Cortex of kidney (tissue), 1 donor: ENCODE results near the gene SGSM1.

Experiments used
- DNase-seq: peaks from one replicate; lab custom pipeline; 2025; lab: John Stamatoyannopoulos, UW

The SGSM1 gene

GRCh38 chr22:24807284-24807950 lies 1.4 kb downstream of the SGSM1 start:
- DNase-seq, result no peak

DNA sequence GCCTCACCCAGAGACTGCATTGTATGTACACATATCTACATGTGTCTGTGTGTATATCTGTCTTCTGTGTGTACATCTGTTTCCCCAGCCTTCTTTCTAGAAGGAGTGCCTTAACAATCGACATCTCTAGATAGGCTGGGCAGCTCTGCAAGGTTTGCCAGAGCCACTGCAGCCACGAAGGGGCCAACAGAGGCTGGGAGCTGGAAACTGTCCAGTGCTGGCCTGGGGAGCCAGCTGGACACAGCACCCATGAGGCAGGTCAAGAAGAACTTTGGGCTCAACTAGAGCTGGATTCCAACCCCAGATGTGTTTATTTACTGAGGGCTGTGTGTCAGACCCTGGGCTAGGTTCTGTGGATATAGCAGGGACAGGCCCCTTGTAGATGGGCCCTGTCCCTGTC lies 3.3 kb downstream of the SGSM1 start:
- DNase-seq, result no peak

DNA sequence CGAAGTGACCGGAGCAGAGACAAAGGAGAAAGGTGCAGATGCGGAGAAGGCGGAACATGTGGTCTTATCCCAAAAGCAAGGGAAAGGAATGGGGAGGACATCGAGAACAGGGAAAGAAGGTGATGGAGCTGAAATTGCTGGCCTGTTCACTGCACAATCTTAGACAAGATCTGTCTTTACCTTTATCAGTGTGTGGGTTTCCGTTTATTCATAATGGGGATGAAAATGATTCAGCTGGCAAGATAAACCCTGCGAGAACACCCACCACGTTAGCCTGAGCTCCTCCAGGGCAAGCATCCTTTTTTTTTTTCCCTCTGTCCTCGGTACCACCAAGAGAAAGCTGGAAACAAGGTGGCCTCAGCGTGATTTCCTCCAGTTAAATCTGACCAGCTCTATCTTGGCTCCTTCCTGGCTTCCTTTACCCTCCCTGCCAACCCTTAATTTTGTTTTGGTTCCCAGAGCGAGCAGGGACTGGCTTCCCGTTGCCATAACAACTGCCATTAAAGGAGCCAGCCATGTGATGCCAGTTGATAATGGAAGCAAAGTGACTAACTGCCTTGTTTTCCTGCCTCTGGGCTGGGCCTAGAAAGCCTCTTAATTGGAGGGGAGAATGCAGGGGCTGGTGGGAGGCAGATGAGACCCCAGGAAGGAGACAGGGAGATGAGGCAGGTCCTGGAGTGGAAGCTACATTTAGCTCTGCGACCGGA lies 4.2 kb downstream of the SGSM1 start:
- DNase-seq, result no peak

GRCh38 chr22:24812950-24813775 lies 7.2 kb downstream of the SGSM1 start:
- DNase-seq, result no peak

DNA sequence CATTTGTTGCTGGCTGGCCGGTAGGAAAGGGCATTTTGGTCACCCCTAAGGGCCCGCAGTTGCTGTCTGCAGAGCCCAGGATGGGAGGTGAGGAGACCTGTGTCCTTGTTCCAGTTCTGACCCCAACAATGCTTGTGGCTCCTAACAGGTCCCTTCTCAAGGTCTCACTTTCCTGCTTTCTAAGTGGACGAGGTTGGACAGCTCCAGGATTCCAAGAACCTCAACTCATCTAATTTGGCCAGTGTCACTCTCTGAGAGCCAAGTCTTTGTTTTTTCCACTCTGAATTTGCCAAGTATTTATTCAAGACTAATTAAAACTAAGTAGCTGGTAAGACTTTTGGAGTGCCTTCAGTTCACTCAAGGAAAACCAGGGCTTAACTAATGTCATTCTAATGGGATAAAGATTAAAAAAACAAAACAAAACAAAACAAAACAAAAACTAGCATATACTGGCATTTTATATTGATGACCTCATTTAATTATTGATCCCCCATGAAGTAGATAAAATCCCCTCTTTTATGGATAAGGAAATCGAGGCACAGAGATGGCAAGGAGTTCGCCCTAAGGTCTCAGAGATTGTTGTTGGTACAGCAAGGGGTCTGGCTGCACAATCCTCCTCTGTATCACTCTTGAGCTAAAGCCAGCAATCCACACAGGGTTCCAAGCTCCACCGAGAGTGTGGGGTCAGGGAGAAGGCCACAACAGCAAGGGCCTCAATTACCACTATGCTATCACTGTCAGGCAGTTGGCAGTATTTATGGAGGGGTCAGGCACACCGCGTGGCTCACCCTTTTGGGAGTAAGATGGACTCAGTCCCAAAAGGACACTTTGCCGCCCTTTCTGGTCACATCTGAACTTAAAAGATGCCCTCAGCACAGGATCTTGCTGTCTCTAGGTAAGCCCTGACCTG lies 8.1 kb downstream of the SGSM1 start:
- no peak for DNase-seq

DNA sequence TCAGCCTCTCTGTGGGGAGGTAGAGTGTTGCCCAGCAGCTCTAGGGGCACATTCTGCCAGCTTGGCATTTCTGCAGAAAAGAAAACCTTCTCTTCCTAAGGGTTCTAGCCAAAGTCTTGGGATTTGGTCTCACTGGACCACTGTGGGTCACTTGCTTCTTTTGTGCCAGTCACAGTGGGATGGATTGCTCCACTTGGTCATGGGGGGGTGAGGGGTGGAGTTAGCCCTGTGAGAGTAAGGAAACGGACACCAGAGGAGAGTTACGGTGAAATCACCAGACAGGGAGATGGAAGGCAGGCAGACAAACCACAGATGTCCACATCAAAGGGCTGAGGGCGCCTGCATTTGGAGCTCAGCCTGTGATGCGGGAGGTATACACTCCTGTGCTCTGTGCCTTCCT lies 10.8 kb downstream of the SGSM1 start:
- no peak for DNase-seq

- DNase-seq, result no peak
Measured at GRCh38 chr22:24819487-24819886, 13.5 kb downstream of the SGSM1 start.

- DNase-seq, result no peak
Measured at GRCh38 chr22:24819911-24820461, 14.0 kb downstream of the SGSM1 start.

GRCh38 chr22:24822471-24822870 lies 16.5 kb downstream of the SGSM1 start:
- no peak for DNase-seq

DNA sequence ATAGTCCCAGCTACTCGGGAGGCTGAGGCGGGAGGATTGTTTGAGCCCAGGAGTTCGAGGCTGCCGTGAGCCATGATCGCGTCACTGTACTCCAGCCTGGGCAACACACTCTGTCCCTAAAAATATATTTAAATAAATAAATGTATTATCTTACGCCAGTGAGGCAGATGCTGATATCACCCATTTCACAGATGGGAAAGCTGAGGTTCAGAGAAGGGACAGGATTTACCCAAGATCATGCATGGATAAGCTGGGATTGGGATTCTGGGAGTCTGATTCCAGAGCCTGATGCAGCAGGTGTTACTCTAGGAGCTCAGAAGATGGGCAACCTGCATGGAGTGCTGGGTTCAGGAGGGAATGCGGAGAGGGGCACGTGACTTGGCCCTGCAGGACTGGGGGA lies 17.8 kb downstream of the SGSM1 start:
- no peak for DNase-seq

DNA sequence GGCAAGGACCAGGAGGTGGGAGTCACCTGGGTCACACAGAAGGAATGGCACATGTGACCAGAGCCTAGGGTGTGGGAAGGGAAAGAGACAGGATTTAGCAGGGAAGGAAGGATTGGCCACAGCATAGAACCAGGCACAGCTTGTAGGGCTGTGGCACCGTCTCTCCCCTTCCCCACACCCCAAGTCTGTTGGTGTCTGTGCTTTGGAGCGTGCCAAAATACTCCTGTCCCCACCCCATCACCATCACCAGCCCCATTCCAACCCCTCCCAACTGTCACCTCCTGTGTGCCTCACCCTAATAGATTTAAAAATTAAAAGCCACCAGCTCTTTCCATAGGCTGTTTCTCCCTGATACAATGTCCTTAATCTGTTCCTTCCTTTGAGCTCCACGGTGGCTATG lies 18.2 kb downstream of the SGSM1 start:
- DNase-seq, result no peak

- DNase-seq, result no peak
Measured at GRCh38 chr22:24824915-24825314, 18.9 kb downstream of the SGSM1 start.

- no peak for DNase-seq
Measured at GRCh38 chr22:24826710-24827285, 20.8 kb downstream of the SGSM1 start.

GRCh38 chr22:24827296-24827695 lies 21.3 kb downstream of the SGSM1 start:
- DNase-seq, result no peak

DNA sequence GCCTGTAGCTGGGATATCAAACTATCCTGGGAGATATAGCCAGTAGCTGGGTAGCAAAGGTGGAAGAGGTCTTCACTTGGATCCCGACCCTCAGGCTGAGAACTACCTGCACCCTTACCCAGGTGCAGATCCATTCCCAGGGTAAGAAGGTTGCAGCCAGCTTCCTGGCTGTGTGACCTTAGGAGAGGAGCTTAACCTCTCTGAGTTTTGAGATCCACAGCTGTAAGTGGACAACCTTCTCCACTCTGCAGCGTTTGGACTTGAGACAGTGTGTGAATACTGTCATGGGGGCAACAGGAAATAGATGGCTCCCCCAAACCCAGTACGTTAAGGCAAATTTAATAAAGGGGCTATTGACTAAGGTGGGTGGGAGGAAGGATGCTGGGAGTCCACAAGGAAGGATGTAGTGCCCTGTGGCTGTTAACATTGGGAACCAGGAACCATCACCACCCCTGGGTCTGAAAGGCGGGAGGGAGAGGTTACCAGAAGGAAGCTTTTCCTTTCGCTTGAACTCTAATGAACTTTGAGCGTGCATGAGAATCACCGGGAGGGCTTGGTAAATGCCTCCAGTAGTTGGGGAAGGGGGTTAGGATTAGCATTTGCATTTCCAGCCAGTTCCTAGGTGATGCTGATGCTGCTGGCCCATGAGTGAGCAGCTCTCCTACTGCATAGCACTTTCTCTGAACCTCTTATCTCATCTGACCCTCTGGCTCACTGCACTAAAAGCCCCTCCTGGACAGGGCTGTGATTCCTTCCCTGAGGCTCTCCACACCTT lies 24.4 kb downstream of the SGSM1 start:
- no peak for DNase-seq

DNA sequence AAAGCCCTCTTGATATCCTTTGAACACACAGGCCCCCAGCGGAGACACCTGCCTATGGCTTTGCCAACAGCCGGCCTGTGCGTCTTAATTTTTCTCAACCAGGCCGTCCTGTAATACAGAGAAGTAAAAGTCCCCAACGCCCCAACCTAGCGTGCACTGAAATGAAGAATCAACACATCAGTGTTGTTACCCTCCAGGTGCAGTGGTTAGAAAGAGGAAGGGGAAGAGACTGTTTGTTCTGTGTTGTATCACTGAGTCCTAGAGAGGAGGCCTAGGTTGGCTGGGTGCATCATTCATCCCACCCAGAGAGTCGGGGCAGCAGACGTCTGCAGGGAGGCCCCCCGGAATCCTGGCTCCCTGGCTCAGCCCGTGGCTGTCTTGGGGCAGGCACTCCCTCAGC lies 25.7 kb downstream of the SGSM1 start:
- no peak for DNase-seq

GRCh38 chr22:24833881-24834495 lies 28.0 kb downstream of the SGSM1 start:
- DNase-seq, result no peak

DNA sequence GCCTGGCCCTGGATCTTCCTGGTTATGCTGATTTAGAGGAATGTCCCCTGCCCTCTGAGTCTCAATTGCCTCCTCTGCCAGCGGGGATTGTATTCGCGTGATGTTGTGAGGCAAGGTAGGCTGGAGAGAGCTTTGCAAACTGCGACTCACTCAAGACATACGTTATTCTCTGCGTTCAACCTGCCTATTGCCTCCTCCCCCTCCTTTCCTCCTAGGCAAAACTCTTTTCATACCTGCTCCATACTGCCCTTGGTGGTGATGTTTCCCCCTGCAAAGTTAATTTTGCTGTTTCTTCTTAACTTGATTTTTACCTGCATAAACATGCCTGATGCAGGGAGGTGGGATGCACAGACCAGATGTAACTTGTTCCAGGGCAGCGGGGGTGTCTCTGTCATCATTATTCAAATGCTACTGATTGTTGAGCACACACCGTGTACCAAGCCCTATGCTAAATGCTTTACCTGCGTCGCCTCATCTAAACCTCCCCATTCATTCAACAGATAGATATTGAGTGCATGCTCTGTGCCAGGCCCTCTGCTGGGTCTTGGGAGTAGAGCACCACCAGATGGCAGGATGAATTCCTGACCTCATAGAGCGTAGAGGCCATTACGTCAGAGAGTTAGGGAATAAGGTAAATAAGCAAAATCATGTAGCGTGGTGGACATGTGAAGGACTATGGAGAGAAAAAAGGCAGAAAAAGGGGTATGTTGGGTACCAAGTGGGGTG lies 29.0 kb downstream of the SGSM1 start:
- DNase-seq, result no peak

DNA sequence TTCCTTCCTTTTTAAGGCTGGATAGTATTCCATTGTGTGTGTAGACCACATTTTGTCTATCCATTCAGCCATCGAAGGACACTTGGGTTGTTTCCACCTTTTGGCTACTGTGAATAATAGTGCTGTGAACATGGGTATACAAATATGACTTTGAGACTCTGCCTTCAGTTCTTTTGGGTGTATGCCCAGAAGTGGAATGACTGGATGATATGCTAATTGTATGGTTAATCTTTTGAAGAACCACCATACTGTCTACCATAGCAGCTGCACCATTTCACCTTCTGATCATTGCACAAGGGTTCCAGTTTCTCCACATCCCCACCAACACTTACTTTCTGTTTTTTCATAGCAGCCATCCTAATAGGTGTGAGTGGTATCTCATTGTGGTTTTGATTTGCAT lies 30.3 kb downstream of the SGSM1 start:
- no peak for DNase-seq
